Hematopoietic multipotent progenitor cell (in vitro differentiated cells): ENCODE results near the gene JMJD1C. TPM values are rescaled to one million over a fixed set of nuclear protein-coding genes. Genes with fewer than 3 reads are reported as not detected.

Source experiments
- DNase-seq, 3 donors: peaks; one replicate each; pipeline ENCODE4 v3.0.0-alpha.2; 2011 to 2015; ENCODE audit warnings: low read depth in 2 of 3, low spot score in 2 of 3
- total RNA-seq: library from RNA; depleted of rRNA; stranded (reverse); fragments of >200 nt; gene quantifications from one replicate; pipeline ENCODE4 v1.2.3, GENCODE V29; 2012

JMJD1C gene
- total RNA-seq, 1 donor: 177 TPM

DNA sequence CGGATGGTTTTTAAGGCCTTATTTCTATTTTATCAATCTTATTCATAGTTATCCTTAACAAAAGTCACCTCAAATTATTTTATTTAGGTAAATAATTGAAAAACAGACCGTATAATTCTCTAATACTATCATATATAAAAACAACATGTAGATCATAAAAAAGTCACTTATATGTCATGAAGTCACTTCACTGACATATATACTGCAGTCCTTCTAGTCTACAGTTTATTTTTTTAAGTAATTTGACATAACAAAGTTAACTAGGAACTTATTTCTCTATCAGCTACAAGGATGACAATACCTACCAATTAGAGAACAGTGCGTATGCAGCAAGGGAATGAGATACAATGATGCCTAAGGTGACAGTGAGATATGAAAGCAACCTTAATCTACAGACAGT lies 26.2 kb downstream of the JMJD1C start:
- DNase-seq: no peak

- DNase-seq: no peak
Observed at GRCh38 chr10:63438506-63439498, 27.0 kb downstream of the JMJD1C start.

- no peak for DNase-seq
Observed at GRCh38 chr10:63437116-63437949, 28.4 kb downstream of the JMJD1C start.

- no peak for DNase-seq
Observed at GRCh38 chr10:63436225-63436624, 29.6 kb downstream of the JMJD1C start.

- DNase-seq: no peak
Observed at GRCh38 chr10:63434866-63435854, 30.6 kb downstream of the JMJD1C start.

DNA sequence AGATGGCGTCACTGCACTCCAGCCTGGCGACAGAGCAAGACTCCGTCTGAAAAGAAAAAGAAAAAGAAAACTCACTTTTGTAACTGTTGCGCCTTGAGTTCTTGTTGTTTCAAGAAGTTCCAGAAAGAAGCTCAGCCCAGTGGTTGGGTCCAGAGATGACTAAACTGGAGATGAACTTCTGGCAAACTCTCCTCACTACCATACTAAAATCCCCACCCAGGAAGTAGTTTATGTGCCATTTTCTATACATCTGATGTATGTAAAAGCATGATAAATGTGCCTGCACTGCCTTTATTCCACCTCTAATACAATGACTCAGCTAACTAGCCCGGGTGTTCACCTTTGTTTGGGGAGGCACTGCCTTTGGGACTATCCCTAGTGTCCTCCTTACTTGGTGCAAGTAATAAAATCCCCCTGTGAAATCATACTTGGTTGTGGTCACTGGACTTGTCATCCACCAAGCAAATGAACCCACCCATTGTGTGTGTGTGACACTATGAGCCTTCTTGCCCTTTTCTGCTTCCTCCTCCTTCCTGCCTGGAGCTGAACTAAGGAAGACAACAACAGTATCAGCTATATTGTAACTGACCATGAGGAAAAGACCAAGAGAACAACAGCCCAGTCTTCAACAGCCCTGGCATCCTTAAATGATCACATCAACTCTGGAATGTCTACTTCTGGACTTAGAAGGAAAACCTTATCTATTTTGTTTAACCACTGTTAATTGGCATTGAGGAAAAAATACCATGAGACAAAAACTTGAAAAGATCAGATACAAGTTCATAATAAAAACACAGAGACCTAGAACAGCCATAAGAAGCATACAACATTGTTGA lies 33.6 kb downstream of the JMJD1C start:
- DNase-seq: no peak

DNA sequence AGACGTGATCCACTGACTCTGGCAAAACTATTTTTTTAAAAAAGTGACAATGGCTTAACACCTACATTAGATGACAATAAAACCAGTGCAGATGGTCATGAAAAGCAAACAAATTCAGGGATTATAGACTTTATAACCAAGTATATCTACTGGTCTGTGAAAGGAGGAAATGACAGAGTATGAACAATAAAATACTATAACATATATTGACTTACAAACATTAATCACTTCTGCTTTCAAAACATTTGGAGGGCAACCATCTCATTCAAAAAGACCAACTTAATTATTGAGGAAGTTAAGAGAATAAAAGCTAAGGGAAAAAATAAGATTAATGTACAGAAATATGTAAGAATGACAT lies 34.8 kb downstream of the JMJD1C start:
- DNase-seq: peak in 1 of 3 donors; percentile 23

GRCh38 chr10:63430091-63430998 lies 35.4 kb downstream of the JMJD1C start:
- DNase-seq: no peak

GRCh38 chr10:63429281-63429680 lies 36.5 kb downstream of the JMJD1C start:
- no peak for DNase-seq

GRCh38 chr10:63427013-63427412 lies 38.8 kb downstream of the JMJD1C start:
- no peak for DNase-seq

DNA sequence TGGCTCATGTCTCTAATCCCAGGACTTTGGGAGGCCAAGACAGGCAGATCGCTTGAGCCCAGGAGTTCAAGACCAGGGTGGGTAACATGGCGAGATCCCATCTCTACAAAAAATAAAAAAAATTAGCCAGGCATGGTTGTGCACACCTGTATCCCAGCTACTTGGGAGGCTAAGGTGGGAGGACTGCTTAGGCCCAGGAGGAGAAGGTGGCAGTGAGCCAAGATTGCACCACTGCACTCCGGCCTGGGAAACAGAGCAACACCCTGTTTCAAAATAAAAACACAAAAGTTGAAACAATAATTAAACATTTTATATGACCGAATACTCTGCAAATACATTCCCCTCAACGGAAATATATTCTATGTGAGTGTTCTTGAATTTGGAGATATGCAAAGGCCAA lies 40.3 kb downstream of the JMJD1C start:
- DNase-seq: no peak

DNA sequence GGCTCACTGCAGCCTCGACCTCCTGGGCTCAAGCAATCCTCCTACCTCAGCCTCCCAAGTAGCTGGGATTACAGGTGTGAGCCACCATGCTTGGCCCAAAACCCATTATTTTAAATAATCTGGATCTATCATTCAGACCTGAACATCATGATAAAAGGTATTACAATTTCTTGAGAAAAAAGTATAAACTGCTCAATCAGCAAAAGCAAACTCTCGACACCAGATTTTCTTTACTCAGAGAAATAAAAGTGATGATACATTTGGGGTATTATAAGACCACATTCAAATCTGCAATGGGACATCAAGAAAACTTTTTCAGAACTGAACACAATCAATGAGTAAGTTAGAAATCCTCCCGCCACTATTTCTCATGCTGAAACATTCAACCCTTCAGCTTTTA lies 41.2 kb downstream of the JMJD1C start:
- DNase-seq: no peak

- DNase-seq: no peak
Observed at GRCh38 chr10:63423494-63423893, 42.3 kb downstream of the JMJD1C start.

DNA sequence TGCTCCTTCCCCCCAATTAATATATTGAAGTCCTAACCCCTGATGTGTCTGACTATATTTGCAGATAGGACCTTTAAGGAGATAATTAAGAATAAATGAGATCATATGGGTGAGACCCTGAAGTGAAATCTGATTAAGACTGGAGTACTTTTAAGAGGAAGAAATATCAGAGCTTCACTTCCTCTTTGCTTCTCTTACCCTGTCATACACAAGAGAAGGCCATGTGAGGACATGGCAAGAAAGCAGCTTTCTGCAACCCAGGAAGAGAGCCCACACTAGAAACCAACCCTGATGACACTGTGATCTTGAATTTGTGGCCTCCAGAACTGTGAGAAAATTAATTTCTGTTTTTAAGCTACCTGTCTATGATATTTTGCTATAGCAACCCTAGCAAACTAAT lies 44.2 kb downstream of the JMJD1C start:
- peak in 2 of 3 donors; percentile 26 to 67 for DNase-seq

DNA sequence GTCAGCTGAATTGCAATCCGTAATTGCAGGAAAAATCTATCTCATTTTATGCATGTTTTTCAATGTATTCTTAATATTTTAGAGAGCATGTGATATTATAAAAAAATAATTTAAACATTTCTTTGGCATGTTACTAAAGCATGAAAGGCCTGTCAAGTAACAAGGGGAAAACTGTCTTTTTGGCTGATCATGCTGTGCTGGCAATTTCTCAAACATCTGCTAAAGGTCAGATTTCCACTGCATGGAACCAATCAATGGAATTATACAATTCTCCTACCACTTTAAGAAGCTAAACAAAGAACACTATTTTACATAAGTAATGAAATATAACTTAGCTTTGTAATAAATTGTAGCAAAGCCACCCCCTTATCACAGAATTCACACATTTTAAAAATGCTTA lies 49.4 kb downstream of the JMJD1C start:
- no peak for DNase-seq

DNA sequence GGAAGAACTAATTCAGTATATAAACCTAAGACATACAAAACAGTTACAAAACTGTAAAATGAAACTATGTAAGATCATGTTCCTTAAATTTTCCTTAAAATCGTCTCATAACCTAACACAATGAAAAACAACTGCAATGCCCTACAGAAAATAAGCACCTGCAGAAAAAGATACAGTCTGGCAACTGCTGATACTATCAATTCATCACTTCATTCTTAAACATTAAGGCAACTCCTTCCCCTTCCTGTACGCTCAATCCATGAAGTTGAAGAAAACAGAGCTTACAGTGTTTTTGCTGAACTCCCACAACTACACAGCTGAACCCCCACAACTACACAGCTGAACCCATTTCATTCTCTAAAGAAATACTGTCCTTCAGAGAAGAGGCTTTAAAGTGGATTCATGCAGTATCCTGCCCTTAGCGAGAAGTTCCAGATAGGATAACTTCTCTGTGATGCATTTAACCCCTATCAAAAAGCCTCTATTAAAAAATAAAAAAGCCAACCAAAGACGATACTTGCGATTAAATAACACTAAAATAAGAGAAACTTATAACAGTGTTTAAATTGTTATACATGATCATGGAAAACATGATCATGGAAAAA lies 50.0 kb downstream of the JMJD1C start:
- DNase-seq: no peak

DNA sequence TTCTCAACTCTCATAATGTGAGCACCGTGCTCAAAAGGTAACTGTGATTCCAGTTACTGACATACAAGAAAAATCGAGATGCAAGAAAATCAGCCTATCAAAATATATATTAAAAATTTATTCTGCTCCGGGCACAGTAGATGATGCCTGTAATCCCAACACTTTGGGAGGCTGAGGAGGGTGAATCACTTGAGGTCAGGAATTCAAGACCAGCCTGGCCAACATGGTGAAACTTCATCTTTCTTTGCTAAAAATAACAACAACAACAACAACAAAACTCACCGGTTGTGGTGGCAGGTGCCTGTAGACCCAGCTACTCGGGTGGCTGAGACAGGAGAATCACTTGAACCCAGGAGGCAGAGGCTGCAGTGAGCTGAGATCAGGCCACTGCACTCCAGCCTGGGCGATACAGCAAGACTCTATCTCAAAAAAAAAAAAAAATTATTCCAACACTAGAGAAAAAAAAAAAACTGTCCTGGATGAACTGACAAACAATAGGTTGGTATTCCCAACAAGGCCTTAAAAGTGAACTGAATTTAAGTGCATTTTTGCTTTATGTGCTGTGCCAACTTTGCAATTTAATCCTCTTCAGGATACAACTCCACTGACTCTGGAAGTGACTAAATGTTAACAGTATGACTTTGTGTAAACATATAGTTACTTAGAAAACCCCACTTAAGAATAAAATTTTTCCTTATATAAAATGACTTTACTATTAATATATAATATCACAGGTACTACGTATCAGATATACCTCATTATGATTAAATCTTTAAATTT lies 51.1 kb downstream of the JMJD1C start:
- no peak for DNase-seq
